HAP-1 (cell line): Measurements from ENCODE around the gene PTPRN2.
"Not testable (repeated sequence)": the region's sequence is repeated elsewhere in the genome, so short reads cannot be mapped to it uniquely, and the experiment has no call there.

Experiments used
- DNase-seq, 2 experiments: peaks; one replicate each; pipeline ENCODE4 v3.0.0-alpha.2; 2016 to 2020; ENCODE audit warnings: low spot score in 2 of 2
- H3K27me3 ChIP-seq: fragments of 250-450 bp; sonication (Bioruptor Pico); 2 replicates; pipeline ENCODE4 v1.5.1; 2020; ENCODE audit warnings: low read depth, mild to moderate bottlenecking, moderate library complexity
- H3K36me3 ChIP-seq: fragments of 250-450 bp; sonication (Bioruptor Pico); replicated peaks from 2 replicates; pipeline ENCODE4 v1.5.1; 2020; ENCODE audit warnings: mild to moderate bottlenecking
- H3K4me1 ChIP-seq: fragments of 250-450 bp; sonication (Bioruptor Pico); 2 replicates; pipeline ENCODE4 v1.5.1; 2020; ENCODE audit warnings: mild to moderate bottlenecking
- H3K4me3 ChIP-seq: fragments of 250-450 bp; sonication (Bioruptor Pico); 2 replicates; pipeline ENCODE4 v1.5.1; 2020; ENCODE audit warnings: mild to moderate bottlenecking, moderate library complexity
- H3K9me3 ChIP-seq: fragments of 250-450 bp; sonication (Bioruptor Pico); 2 replicates; pipeline ENCODE4 v1.5.1; 2020; ENCODE audit warnings: mild to moderate bottlenecking, moderate library complexity
- in situ Hi-C: fragments of 300-500 bp; cut with MboI; formaldehyde crosslinking; loops from 3 replicates; pipeline ENCODE4 v1.14.3; 2020; ENCODE audit warnings: low sequenced_read_pairs, inconsistent platforms, mixed read lengths

Gene PTPRN2

DNA sequence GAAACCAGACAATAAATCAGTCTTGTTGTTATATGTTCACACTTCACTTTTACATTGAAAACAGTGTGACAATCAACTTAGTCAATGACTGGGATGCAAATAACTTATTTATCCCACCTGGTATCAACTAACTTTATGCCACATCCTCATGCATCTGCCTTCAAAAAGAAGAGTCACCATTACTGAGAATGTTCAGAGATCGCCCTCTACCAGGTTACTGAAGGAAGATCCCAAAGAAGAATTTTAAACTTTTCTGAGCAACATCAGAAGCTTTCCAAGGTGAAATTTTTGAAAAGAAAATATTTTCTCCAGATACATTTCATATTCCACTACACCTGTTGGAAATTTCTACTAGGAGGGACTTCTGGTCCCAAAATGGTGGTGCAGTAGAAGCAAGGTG lies 359.5 kb downstream of the PTPRN2 start:
- no peaks in the 10 kb centered on the region for H3K36me3 ChIP-seq
- H3K27me3 ChIP-seq, result no peaks in the 10 kb centered on the region
- no peak overlapping the region for H3K4me3 ChIP-seq
- no peaks in the 10 kb centered on the region; the same call in 1 of the 2 replicates for H3K9me3 ChIP-seq
- in situ Hi-C loops, result no loop called here
- DNase-seq, result no peak
- no peaks in the 10 kb centered on the region for H3K4me1 ChIP-seq

DNA sequence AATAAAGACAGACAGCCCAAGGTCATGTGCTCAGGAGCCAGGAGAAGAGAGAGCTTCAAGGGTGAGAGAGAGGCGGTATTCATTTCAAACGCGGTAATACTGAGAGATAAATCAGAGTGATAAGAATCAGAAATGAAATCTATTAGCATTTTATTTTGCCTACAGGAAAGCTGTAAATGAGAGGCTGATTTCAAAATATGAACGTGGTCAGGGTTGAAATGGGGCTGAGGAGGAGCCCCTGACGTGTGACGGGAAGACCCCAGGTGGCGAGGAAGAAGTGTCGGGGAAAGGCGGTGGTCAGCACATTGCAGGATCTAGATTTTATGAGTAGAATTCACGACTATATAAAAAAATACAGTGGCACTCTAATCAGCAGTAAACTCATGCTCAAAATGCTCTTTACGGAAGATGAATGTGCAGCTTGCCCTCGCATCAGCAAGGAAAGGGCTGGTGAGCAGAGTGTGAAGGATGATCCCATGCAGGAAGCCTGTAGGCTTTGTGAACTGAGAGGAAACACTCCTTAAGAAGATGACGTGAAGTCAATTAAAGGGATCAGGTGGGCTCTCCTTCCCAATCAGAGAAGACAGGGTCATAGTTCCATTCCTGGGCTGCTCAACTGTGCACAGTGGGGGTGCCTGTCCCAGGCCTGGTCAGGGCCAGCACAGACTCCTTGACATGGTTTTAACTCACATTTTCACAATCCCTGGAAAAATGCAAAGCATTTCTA lies 360.2 kb downstream of the PTPRN2 start:
- in situ Hi-C loops, result no loop called here
- no peak for DNase-seq
- no peak overlapping the region for H3K4me3 ChIP-seq

DNA sequence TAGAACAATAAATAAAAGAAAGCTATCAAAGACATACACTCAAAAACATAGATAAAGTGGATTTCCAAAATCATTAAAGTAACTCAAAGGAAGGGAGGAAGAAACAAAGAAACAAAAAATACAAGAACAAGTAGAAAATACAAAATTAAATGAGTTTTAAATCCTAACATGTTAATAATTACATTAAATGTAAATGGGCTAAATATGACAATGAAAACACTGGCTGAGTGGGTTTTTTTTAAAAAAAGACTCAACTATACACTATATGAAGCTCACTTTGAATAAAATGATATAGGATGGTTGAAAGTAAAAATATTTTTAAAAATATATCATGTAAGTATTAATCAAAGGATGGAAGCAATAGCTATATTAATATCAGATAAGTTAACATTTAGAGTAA lies 371.4 kb downstream of the PTPRN2 start:
- H3K9me3 ChIP-seq, result 0 out of 2 replicates have a peak, but pooled peaks cover 3% of the 10 kb centered on the region
- no peaks in the 10 kb centered on the region for H3K27me3 ChIP-seq
- no peak overlapping the region for H3K4me3 ChIP-seq
- no peaks in the 10 kb centered on the region for H3K4me1 ChIP-seq
- no peaks in the 10 kb centered on the region for H3K36me3 ChIP-seq
- DNase-seq, result no peak
- in situ Hi-C loops, result no loop called here

More for the DNA sequence above, 360.2 kb downstream of the PTPRN2 start:
- H3K4me1 ChIP-seq, result no peaks in the 10 kb centered on the region
- H3K9me3 ChIP-seq, result no peaks in the 10 kb centered on the region; the same call in 1 of the 2 replicates
- H3K27me3 ChIP-seq, result no peaks in the 10 kb centered on the region
- no peaks in the 10 kb centered on the region for H3K36me3 ChIP-seq

DNA sequence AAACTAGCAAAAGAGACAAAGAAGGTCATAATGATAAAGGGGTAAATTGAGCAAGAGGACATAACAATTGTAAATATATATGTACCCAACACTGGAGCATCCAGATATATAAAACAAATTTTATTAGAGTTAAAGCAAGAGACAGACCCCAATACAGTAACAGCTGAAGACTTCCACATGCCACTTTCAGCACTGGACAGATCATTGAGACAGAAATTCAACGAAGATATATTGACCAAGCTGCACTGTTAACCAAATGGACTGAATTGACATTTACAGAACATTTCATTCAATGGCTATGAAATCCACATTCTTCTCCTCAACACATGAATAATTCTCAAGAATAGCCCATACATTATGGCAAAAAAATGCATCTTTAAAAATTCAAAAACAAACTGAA lies 378.2 kb downstream of the PTPRN2 start:
- in situ Hi-C loops, result no loop called here
- DNase-seq, result no peak
- no peak overlapping the region for H3K4me3 ChIP-seq
- H3K27me3 ChIP-seq, result no peaks in the 10 kb centered on the region
- H3K9me3 ChIP-seq, result 0 out of 2 replicates have a peak, but pooled peaks cover 3% of the 10 kb centered on the region
- no peaks in the 10 kb centered on the region for H3K4me1 ChIP-seq
- H3K36me3 ChIP-seq, result no peaks in the 10 kb centered on the region

DNA sequence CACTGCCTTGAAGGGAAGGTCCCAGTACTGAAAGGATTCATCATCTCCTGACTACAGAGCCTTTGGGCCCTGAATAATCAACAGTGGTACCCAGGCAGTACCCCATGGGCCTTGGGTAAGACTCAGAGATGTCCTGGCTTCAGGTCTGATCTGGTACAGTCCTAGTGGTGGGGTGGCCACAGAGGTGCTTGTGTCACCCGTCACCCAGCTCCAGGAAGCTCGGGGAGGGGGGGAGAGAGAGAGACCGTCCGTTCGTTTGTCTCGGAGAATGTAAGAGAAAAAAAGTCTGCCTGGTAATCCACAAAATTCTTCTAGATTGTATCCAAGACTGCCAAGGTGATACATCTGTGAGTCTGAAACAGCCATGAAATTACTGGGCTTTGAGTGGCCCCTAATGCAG lies 381.3 kb downstream of the PTPRN2 start:
- Histone ChIP-seq H3K36me3 (no peaks in the 10 kb centered on the region), H3K4me1 (no peaks in the 10 kb centered on the region), H3K27me3 (no peaks in the 10 kb centered on the region), H3K9me3 (no peaks in the 10 kb centered on the region), H3K4me3 (no peak overlapping the region)
- no peak for DNase-seq
- in situ Hi-C loops, result no loop called here

DNA sequence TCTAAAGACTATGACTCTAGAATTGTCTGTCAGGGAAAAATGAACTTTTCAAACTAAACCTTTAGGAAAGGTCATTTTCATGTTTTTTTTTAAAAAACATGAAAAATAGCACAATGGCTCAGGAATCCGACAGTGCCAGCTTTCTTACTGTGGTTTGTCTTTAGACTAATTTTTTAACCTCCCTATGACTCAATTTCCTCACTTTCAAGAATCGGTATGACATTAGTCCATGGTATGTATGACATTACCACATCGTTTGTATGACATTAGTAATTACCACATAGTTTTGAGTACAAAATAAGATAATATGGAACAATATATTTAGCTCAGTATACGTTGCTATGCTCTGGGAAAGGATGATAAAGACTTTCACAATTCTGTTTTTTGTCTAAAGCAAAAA lies 383.2 kb downstream of the PTPRN2 start:
- Histone ChIP-seq H3K27me3 (no peaks in the 10 kb centered on the region), H3K4me3 (no peak overlapping the region), H3K4me1 (no peaks in the 10 kb centered on the region), H3K9me3 (no peaks in the 10 kb centered on the region), H3K36me3 (no peaks in the 10 kb centered on the region)
- in situ Hi-C loops, result no loop called here
- DNase-seq, result no peak

DNA sequence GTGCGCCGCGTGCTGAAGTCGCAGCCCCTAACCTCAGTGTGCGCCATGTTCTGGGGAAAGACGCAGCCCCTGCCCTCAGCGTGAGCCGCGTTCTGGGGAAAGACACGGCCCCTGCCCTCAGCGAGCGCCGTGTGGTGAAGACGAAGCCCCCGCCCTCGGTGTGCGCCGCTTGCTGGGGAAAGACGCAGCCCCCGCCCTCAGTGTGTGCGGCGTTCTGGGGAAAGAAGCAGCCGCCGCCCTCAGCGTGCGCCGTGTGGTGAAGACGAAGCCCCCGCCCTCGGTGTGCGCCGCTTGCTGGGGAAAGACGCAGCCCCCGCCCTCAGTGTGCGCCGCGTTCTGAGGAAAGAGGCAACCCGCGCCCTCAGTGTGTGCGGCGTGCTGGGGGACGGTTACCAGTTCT lies 383.7 kb downstream of the PTPRN2 start:
- H3K27me3 ChIP-seq, H3K4me3 ChIP-seq, H3K4me1 ChIP-seq, H3K9me3 ChIP-seq, H3K36me3 ChIP-seq, in situ Hi-C loops, DNase-seq: not testable (repeated sequence)

DNA sequence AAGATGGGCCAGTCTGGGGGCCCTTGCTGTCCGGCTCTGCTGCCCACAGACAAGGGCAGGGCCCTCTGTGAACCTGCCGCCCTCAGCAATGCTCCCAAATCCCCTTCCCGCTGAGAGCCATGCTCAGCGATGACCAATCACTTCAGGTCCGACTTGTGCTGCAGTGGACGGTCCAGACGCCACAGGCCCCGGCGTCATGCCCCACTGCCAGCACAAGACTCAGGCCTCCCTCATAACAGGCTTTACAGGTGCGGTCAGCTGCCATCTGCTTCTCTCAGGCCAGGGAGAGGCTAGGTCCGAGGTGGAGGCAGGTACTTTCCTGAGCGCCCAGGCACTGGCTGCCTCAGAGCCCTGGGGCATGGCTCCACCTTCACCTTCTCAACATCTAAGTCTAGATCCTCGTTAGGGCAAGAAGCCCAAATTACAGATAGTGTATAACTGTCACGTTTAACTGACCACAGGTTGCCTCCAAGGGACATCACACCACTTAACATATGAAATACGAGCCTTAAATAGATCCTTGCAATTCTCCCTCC lies 393.2 kb downstream of the PTPRN2 start:
- no peak for DNase-seq
- in situ Hi-C loops, result no loop called here
- H3K36me3 ChIP-seq, result no peaks in the 10 kb centered on the region
- no peaks in the 10 kb centered on the region for H3K9me3 ChIP-seq
- no peak overlapping the region for H3K4me3 ChIP-seq
- H3K4me1 ChIP-seq, result no peaks in the 10 kb centered on the region
- H3K27me3 ChIP-seq, result no peaks in the 10 kb centered on the region

DNA sequence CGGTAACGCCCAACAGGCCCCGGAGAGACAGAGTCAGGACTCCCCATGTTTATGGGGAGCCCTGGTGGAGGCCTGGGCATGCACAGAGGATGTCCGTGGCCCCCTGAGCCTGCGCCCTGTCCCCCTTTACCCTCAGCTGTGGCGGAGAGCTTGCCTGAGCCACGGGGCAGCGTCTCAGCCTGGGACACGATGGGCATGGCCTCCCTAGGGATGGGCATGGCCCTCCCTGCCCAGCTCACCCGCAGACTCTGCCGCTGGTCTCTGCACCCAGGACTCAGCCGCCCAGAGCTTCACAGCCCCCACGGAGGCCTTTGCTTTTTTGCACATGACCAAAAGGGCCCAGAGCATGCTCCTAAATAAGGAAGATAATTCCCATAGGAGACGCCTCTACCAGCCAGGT lies 394.2 kb downstream of the PTPRN2 start:
- in situ Hi-C loops, result no loop called here
- H3K36me3 ChIP-seq, result no peaks in the 10 kb centered on the region
- H3K27me3 ChIP-seq, result no peaks in the 10 kb centered on the region

DNA sequence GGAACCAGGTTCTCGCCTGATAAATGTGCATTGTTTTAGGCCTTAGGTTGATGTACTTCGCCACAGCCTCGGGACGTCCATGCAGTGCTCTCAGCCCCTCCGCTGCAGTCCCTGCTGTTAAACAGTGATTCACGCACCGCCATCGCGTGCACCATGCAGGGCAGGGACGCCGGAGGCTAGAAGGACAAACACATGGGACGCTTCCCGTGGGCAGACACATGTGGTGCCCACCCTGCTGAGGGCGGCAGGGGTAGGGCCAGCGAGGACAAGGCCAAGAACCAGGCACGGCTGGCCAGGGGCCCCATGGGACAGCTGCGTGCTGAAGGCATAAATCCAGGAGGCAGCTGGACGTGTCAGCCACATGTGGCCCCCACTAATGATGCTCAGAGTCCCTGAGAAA lies 394.7 kb downstream of the PTPRN2 start:
- DNase-seq, result no peak
- Histone ChIP-seq H3K9me3 (no peaks in the 10 kb centered on the region), H3K27me3 (no peaks in the 10 kb centered on the region), H3K4me3 (no peak overlapping the region), H3K36me3 (no peaks in the 10 kb centered on the region), H3K4me1 (no peaks in the 10 kb centered on the region)
- in situ Hi-C loops, result no loop called here

More for the DNA sequence above, 394.2 kb downstream of the PTPRN2 start:
- DNase-seq, result no peak
- H3K4me1 ChIP-seq, result no peaks in the 10 kb centered on the region
- no peaks in the 10 kb centered on the region for H3K9me3 ChIP-seq
- H3K4me3 ChIP-seq, result no peak overlapping the region

DNA sequence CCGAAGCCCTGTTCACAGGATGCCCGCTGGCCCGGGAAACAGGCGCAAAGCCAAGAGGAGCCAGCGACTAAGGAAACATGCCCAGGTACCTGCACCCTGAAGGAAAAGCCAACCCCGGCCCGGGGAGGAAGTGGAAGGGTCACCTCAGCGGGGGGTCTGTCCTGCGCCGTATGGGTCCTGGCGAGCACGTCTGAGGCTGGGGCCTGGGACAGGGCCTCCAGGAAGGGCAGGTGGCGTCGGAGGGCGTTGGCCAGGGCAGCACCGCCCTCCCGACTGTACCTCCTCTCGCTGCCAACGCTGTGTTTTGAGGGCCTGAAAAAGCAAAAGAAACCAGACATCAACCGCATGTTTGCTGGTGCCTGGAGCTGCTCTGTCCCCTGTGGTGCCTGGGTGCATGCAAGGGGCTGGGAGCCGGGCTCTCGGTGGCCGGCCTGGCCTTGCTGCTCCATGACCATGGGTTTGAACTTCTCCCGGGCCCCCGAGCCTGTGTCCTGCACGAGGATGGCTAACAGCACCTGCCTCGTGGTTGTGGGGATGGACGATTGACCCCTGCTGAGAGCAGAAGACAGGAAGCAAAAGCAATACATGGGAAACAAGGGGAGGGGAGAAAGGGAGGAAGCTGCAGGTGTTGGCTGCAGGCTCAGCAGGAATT lies 395.3 kb downstream of the PTPRN2 start:
- in situ Hi-C loops, result no loop called here
- no peaks in the 10 kb centered on the region for H3K9me3 ChIP-seq
- no peaks in the 10 kb centered on the region for H3K4me1 ChIP-seq
- H3K36me3 ChIP-seq, result no peaks in the 10 kb centered on the region
- no peak for DNase-seq
- no peak overlapping the region for H3K4me3 ChIP-seq
- H3K27me3 ChIP-seq, result no peaks in the 10 kb centered on the region

DNA sequence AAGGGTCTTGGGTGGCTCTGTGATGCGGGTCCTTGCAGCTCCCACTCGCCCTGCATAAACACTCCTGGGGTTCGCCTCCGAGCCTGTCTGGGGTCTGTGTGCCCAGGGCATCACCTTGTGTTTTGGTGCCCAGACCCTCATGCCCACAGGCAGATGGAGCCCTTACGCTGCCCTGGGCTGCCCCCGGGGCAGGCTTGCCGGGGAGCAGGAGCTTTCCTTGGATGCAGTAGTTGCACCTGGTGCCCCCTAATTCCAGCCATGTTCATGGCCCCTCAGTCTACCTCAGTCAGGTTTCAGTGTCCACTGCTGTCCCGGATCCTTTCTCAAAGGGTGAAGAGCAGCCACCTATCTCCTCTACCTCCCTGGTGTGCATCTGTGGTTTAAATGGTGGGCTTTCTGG lies 396.0 kb downstream of the PTPRN2 start:
- no peaks in the 10 kb centered on the region for H3K4me1 ChIP-seq
- no peaks in the 10 kb centered on the region for H3K27me3 ChIP-seq
- H3K4me3 ChIP-seq, result no peak overlapping the region
- no peak for DNase-seq
- no peaks in the 10 kb centered on the region for H3K36me3 ChIP-seq
- in situ Hi-C loops, result no loop called here
- H3K9me3 ChIP-seq, result no peaks in the 10 kb centered on the region

DNA sequence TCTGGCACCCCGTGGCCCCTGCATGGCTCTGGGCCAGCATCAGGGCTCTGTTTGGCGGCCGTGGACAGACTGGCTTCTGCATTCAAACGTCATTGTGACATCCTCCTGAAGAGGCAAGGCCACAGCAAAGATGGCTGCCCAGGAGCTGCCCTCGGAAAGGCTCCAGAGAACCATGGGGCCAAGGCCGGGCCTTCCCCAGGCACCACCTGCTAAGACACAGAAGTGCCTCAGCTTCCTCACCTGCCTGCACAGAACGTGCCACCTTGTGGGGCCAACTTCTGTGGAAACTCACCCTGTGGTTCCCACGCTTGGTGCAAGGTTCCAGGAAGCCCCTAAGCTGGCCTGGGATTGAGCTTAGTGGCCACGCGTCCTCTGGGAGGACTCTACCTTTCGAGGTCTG lies 396.9 kb downstream of the PTPRN2 start:
- H3K9me3 ChIP-seq, result no peaks in the 10 kb centered on the region
- no peak overlapping the region for H3K4me3 ChIP-seq
- H3K4me1 ChIP-seq, result no peaks in the 10 kb centered on the region
- DNase-seq, result no peak
- H3K36me3 ChIP-seq, result no peaks in the 10 kb centered on the region
- no peaks in the 10 kb centered on the region for H3K27me3 ChIP-seq
- in situ Hi-C loops, result no loop called here

DNA sequence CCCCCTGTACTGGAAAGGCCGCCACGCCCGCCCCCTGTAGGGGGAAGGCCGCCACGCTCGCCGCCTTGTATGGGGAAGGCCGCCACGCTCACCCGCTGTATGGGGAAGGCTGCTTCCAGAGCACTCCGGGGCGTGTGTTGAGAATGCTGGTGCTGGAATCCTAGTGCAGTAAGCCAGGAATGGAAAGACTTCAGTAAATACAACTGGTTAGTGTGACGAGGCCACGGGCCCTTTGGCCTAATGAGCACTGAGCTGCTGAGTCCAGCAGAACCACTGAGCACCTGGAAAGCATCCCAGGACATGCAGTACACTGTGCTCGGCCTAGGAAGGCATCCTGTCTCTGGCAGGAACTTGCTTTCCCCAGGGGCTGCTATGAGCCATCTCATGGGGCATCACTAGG lies 398.9 kb downstream of the PTPRN2 start:
- Histone ChIP-seq H3K27me3 (no peaks in the 10 kb centered on the region), H3K36me3 (no peaks in the 10 kb centered on the region), H3K4me3 (no peak overlapping the region), H3K9me3 (no peaks in the 10 kb centered on the region), H3K4me1 (no peaks in the 10 kb centered on the region)
- in situ Hi-C loops, result no loop called here
- DNase-seq, result no peak
